Midbrain (tissue), 1 donor: Measurements from ENCODE around the gene ANKS1B.
"Not testable (repeated sequence)": the region's sequence is repeated elsewhere in the genome, so short reads cannot be mapped to it uniquely, and the experiment has no call there.

Experiments
- DNase-seq: peaks from one replicate; lab custom pipeline; 2025; lab: John Stamatoyannopoulos, UW

The ANKS1B gene

DNA sequence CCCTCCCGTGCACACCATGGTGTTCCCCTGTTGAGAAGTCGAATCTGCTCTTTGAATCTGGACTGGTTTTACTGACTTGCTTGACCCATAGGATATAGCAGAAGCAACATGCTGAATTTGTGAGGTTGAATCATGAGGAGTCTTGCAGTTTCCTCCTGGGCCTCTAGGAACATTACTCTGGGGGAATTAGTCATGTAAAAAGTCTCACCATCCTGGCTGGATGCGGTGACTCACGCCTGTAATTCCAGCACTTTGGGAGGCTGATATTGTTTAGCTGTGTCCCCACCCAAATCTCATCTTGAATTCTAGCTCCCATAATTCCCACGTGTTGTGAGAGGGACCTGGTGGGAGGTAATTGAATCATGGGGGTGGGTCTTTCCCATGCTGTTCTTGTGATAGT is 1228.9 kb downstream of the ANKS1B start:
- not testable (repeated sequence) for DNase-seq

DNA sequence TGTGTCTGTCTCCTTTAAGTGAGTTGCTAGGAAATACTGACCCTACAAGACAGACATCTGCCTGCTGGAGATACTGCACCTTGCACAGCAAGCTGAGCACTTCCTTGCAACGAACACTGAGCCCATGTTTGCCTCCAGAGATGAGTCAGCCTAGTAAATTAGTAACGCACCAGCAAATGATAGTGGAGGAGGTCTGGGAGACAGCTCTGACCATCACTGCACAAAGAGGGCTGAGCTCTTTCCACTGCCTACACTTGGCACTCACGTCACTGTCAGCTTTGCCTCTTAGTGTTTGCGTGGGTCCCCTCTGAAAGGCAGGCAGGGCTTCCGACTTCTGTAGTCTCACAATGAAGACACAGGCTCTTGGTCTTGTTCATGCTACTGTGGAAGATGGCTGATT is 1230.6 kb downstream of the ANKS1B start:
- DNase-seq: peak; percentile 17

DNA sequence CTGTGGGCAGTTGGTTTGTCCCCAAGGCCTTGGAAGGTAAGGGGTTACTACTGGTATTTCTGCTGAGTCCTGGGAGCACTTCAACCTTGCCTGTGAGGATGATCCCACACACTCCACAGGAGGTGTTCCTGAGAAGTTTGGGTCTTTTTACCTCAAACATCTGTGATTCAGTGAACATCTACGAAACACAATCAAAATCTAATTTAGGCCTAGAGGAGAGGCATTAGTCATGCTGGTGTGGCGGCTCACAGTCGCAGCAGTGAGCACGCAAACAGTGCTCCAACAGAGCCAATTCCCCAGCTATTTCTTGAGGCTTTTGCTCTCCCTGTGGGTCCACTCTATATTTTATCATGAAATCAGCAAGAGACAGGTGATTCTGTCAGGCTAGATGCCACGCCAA is 1232.0 kb downstream of the ANKS1B start:
- no peak for DNase-seq

DNA sequence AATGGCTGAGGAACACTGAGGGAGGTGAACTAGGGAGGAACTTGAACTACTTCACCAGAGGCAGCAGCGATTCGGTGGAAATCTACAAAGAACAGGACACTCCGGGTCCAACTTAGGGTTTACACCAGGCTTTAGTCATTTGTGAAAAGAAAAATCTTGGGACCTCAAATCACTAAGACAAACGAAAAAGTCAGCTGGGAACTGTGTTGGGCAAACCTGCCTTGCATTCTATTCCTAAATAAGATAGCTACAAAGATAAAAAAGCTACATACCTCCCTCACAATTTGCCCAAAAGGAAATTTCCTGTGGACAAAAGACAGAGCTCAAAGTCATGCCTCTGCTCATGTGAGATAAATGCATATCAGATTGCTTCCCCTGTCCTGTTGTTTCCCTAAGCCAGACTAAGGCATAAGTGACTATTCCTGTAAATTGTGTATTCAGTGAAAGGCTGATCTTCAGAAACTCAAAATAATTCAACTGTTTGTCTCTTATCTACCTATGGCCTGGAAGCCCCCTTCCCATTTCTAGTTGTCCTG is 1233.1 kb downstream of the ANKS1B start:
- no peak for DNase-seq

DNA sequence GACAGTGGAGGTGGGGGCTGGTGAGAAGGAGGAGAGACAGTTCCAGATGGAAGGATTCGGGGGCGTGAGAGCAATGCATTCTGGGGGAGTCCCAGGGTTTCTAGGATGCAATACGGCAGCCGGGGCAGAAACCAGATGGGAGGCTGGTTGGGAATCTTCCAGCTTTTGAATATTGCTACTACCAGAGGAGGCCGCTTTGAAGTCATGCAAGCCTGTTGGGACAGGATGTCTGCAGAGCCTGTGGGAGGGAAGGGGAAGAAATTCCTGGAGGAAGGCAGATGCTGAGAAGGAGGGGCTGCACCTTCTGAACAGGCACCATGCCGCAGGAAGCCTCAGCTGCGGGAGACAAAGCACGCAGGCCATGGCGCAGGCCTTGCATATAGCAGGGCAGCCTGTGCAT is 1234.2 kb downstream of the ANKS1B start:
- peak; percentile 22 for DNase-seq

DNA sequence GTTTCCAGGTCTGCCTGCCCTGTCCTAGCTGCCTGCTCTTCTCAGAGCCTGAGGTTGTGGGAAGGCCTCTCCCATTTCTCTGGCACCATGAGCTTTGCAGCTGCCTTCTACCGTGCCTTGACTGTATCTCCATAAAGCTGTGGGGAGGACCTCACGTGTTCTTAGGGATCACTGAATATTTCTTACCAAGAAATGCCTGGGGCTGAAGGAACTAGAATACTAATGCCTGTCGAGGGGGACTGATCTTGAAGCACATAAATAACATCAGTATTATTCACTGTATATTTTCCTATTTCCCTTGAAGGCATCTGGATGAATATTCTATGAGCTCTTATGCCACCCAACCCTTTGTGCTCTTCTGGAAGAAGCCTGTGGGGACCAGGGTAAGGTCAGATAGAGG is 1236.3 kb downstream of the ANKS1B start:
- DNase-seq: no peak

DNA sequence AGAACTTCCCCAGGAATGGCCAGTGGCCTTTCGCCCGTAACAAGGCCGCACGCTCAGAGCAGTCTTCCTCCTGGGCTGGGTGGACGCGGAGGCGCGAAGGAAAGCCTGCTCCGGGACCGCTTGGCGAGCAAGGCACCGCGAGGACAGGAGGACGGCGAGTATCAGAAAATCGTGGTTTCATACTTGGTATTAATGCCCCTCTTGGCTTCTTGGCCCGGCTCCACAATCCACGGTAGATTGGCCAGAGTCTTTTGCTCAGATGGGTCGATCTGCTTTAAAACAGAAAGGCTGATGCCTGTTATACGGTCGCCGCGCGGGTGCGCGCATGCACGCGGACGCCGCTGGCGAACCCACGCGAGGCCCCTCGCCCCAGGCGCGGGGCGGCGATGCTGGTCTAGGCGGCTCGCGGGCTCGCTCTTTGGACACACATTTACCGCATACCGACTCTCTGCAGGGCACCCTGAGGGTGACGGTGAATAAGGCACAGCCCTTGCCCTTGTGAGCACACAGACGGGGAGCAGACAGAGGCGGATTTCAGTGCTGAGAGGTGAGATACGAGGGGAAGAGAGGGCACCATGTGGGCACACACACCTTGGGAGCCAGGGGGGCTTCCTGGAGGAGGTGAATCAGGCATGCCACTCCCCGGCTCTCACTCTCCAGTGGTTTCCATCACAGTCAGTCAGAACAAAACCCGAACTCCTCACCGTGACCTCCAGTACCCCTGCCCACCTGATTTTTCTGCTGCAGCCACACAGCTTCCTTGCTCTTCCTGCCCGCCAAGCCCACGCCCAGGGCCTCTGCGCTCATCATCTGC is 1239.0 kb downstream of the ANKS1B start:
- no peak for DNase-seq

DNA sequence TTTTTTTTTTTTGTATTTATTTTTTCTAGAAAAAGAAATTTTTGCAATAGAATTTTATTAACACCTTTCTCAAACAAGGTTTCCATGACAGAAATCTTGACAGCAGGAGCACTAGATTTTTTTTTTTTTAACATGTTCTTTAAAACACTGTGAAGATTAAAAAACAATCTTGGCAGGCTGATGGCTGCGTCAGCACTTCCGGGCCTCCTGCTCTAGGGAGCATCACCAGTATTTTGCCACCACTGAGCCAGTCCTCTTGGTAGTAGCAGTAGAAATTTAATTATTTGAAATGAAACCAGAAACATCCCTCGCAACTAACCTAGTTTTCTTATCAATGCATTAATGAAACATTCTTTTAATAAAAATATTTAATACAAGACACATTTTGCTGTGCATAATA is 1240.1 kb downstream of the ANKS1B start:
- DNase-seq: no peak

DNA sequence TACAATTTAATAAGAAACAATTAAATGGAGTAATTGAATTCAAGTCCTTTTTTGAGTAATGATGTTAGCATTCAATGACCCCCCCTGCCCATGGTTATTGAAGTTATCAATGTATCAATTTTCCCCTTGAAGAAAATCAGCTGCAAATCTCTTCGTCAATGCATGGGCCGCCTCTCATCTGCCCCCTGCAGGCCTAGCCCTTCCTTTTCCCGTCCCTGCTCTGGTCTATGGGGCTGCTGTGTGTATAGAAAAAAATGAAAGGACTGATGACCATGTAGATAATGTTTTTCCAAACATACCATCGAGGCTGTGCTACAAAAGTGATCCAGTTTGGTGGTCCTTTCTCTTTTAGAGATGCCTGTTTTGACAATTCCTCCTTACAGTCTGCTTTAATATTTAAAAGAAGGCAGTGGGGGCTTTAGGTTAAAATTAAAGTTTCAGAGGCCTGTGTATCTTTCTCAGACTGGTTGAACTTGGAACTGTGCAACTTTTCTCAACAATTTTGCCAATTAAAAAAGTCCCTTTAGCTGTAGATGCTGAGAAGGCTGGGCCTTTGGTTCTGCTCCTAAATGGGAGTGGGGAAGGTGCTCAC is 1241.3 kb downstream of the ANKS1B start:
- peak; percentile 45 for DNase-seq

DNA sequence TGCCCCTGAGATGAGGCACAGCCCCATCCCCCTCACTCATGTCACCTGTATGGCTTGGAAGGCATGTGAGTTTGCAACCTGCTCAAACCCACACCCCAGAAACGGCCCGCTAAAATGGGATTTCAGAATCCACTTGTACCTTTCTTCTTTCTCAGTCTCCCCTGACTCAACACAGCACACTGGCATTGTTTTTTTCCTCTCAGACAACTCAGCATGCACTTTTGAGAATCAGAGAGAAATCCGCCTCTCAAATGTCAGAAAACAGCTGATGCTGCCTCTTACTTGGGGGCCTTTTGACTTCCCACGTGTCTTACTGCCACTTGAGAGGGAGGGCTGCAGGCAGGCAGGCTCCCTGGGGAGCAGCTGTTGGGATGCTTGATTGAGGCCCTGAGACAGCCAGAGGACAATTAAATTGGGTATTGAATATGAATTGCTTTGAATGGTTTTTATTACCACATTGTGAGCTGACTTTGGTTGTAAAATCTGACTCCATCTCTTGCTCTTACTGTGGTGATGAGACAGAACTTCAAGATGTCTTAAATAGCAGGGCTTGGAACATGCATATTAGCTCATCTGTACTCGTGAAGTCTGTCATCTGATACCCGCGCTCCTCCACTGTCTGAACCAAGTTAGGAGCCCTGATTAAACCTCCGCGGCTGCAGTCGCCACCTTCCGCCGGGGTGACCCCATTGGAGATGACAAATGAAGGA is 1243.0 kb downstream of the ANKS1B start:
- DNase-seq: no peak

DNA sequence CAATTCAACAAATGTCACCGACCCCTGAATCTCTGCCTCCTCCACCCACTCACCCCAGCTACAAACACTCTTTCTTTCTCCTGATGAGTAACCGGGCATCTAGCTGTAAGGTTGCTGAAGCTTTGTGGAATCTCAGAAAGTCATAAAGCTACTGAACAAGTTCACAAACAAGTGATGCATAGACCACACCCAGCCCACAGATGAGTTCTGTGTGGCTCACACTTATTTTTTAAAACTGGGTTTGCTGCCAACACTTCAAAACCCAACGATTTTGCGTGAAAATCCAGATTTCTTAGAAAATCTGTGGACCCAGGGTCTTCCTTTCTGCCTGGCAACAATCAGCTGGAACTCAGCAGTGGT is 1243.6 kb downstream of the ANKS1B start:
- no peak for DNase-seq

DNA sequence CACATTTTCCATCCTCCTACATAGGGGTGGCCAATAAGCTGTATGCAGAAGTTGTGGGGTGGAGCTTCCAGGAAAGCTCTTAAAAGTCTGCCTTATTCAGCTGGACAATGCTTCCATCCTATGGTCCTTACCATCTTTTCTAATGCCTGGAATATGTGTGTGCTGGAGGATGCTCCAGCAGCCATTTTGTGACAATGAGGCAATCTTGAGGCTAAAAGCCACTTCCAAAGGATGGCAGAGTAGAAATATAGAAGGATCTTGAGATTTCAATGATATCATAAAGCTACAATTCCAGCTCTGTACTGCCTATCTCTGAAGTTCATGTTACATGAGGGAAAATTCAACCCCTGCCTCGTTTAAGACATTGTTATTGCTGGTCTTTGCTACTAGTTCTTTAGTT is 1244.0 kb downstream of the ANKS1B start:
- DNase-seq: no peak

DNA sequence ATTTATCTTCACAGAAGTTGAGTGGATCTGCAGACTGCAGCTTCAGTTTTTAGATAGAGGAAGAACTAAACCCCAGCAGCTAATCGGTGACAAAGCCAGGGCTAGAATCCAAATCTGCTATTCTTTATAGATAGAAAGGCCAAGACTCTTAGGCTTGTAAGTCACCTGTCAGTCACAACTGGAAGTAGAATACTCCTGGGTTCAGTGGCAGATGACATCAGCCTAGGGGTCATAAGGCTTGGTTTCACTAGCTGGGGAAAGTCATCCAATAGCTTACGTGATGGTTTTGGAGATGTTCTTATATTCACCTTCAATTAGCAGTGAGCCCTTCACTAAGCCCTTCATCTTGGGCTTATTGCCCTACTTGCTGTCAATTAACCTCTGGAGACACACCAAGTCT is 1246.2 kb downstream of the ANKS1B start:
- no peak for DNase-seq

DNA sequence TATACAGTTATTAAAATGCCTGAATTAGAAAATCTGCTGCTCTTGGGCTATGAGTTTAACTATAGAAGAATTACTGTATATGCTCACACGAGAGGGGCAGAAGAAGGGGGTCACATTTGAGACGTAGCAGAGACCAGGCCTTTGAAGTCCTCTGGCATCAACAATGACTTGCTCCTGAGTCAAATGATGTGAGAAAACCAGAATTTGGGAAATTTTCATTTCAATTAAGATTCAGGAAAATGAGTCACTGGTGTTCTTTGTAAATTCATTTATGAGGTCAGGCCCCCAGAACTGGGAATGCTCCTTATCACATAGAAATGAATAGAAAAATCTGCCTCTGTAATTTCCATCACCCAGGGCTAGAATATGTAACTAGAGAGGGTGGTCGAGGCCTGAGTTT is 1246.7 kb downstream of the ANKS1B start:
- DNase-seq: no peak

DNA sequence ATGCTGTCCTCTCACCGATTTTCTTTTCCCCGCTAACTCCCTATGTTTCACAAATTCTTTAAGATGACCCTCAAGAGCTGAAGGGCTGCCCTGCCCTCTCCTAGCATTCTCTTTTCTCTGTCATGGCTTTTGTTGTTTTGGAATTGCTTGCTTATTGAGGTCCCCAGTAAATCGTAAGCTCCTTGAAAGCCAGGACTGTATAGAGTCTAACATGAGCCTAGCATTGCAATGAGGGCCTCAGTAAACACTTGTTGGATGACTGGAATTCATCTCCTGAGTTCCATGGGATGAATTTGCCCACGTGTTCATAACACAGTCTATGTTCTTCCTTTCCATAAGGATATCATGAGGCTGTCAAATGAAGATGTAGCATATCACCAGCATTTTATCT is 1247.4 kb downstream of the ANKS1B start:
- no peak for DNase-seq

DNA sequence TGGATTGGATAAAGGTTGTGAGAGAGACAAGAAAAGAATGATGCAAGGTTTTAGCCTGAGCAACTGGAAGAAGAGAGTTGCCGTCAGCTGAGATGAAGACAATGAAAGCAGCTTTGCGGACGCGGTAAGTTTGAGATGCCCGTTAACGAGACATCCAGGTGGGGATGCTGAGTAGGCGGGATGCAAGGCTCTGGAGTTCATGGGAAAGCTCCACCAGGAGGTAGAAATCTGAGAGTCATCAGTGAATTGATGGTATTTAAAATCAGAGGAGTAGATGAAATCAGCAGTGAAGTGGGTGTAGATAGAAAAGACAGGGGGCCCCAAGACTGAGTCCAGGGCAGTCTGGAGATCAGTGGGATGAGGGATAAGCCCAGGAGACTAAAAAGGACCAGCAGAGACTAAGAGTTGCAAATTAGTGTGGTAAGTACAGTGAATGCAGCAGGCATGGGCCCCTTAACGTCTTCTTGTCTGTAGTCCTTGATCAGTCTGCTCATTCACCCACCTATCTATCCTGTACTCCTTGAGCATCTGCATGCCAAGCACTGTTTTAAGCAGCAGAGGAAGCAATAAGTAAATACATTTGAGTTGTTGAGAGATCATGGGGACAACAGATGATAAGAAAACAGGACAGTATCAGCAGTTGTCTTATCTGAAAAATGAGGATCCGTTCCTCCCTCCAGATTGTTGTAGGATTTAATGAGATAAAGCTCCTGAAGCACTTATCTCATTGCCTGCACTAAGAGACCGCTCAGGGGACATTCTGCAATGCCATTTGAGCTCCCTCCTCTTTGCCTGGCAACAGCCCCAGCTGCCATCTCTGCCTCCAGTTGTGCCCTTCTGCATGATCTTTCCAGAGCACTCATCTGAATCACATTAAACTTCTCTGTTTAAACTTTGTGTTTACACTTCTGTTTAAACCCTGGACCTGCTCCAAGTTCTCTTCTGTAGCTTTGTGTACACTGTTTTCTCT is 1248.1 kb downstream of the ANKS1B start:
- peak; percentile 17 for DNase-seq

DNA sequence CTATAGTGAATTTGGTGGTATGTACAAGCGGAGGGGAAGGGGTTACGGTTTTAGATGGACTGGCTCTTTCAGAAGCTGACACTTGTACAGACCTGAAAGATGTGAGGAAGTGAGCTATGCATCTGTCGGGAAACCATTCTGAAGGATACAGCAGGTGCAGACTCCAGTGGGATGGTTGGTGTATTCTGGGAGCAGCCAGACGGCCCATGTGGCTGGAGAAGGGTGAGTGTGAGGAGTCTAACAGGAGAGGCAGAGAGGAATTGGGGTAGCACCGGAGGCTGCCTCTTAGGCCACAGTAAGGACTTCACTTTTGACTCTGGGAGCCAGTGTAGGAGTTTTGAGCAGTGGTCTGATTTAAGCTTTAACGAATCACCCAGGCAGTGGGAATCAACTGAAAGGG is 1248.9 kb downstream of the ANKS1B start:
- no peak for DNase-seq

DNA sequence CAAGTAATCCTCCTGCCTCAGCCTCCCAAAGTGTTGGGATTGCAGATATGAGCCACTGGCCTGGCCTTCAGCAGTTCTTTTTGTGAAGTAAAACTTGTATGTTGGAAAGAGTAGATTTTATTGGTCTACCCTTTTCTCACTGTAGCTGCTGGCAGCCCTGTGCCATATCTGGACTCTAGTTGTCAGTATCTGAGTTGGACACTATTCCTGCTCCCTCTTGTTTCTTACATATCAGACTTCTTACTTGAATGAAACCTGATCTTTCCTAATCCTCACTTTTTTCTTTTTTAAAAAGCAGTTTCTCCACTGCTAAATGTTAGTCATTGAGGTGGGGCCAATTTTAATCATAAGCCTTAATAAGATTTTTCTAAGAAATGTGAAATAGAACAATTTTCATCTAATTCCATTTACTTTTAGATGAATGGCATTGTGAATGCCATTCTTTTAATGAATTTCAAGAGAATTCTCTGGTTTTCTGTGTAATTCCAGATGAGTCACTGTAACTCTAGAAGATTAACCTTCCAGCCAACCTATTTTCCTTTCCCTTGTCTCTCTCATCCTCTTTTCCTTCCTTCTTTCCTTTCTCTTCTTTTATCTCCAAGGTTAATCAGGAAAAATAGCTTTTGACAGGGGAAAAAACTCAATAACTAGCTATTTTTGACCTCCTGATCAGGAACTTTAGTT is 1250.9 kb downstream of the ANKS1B start:
- no peak for DNase-seq

DNA sequence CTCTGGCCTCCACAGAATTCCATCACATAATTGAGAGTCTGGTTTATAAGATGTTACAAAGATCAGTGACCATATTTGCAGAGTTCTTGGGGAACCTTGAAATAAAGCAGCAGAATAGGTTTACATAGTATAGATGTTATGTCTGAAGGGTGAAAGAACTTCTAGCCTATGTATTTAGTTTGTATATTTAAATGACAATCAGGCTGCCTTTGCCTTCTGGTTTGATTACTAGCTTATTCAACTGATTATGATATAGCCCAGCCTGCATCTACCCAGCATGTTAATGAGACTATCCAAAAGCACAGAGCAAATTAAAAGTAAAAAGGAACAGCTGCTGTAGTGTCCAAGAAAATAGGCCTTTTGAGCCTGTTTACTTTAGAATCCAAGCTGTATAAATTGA is 1254.3 kb downstream of the ANKS1B start:
- DNase-seq: no peak

DNA sequence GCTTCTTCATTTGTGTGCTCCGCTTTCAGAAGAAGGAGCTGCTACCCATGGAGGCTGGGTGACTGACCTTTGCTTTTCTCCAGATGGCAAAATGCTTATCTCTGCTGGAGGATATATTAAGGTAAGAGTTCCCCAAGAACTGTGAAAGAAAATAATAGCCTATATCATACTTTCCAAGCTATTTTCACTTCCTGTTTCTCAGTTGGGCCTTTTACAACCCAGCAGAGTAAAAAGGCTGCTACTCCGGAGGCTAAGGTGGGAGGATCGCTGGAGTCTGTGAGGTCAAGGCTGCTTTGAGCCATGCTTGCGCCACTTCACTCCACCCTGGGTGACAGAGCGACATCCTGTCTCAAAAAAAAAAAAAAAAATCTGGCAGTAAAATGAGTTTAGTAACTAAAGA is 1257.5 kb downstream of the ANKS1B start:
- DNase-seq: no peak
